ENCODE measurements around the gene SH3PXD2A. TPM values are rescaled to one million over a fixed set of nuclear protein-coding genes. Genes with fewer than 3 reads are reported as not detected.

Gene SH3PXD2A
- total and polyA plus RNA-seq, 9 of the 15 experiments (the other 6 are each of a cell fraction or from before 2014, with no cell fraction given): 0.41 to 9.3 (median 2.5) TPM

- TF ChIP-seq ZNF436 (CRISPR knock-in tag; IDR thresholded peaks at IDR 0.05) (no peak), KAT8 (IDR thresholded peaks at IDR 0.05; ENCODE audit: low read depth) (no peak), ZBTB2 (IDR thresholded peaks at IDR 0.05) (no peak), ZHX1 (conservative IDR thresholded peaks at IDR 0.05; ENCODE audit: low read length) (no peak), CAMTA2 (CRISPR knock-in tag; conservative IDR thresholded peaks at IDR 0.05) (no peak), ZNF695 (CRISPR knock-in tag; IDR thresholded peaks at IDR 0.05) (no peak), ZNF668 (CRISPR knock-in tag; IDR thresholded peaks at IDR 0.05) (no peak), RHOXF2B (CRISPR knock-in tag; conservative IDR thresholded peaks at IDR 0.05) (no peak), RFX5 (IDR thresholded peaks at IDR 0.05; ENCODE audit: low read depth, low read length) (no peak), NR4A1 (CRISPR knock-in tag; IDR thresholded peaks at IDR 0.05) (no peak), NR4A1 (tag; IDR thresholded peaks at IDR 0.05) (no peak), GATAD2A (IDR thresholded peaks at IDR 0.05) (no peak), RBM14 (IDR thresholded peaks at IDR 0.05; ENCODE audit: borderline replicate concordance, insufficient read depth, low read depth, low read length) (no peak), ZNF444 (CRISPR knock-in tag; IDR thresholded peaks at IDR 0.05) (no peak), ELF1 (tag; IDR thresholded peaks at IDR 0.05) (no peak), MBD2 (IDR thresholded peaks at IDR 0.05; ENCODE audit: borderline replicate concordance, low read depth) (no peak), PTTG1 (tag; IDR thresholded peaks at IDR 0.05; ENCODE audit: low read depth) (no peak), RFX7 (CRISPR knock-in tag; IDR thresholded peaks at IDR 0.05) (no peak), CCAR2 (IDR thresholded peaks at IDR 0.05; ENCODE audit: low read depth, low read length) (no peak), XRCC3 (IDR thresholded peaks at IDR 0.05) (no peak), CTCF (IDR thresholded peaks at IDR 0.05 in 2 of 3, conservative IDR thresholded peaks at IDR 0.05 in 1 of 3; ENCODE audit: insufficient read depth in 2 of 3, low read depth in 1 of 3, low read length in 3 of 3) (no peak), JUND (IDR thresholded peaks at IDR 0.05; ENCODE audit: borderline replicate concordance, low read depth, low read length) (no peak), JUND (tag; IDR thresholded peaks at IDR 0.05; ENCODE audit: borderline replicate concordance, low read depth, low read length) (no peak), JUNB (CRISPR knock-in tag; conservative IDR thresholded peaks at IDR 0.05) (no peak), POLR2G (IDR thresholded peaks at IDR 0.05; ENCODE audit: low read depth, low read length) (peak; percentile 70), PML (IDR thresholded peaks at IDR 0.05; ENCODE audit: low read length) (0 out of 2 replicates have a peak, but pooled peaks have one; percentile 26)
Measured at GRCh38 chr10:103772096-103772845, 83.1 kb downstream of the SH3PXD2A start (continued).

Data from K562 (cell line).